C4-2B (cell line): Measurements from ENCODE around the gene ZNF445.

Source experiments
- CTCF ChIP-seq: fragments of 450-650 bp; conservative IDR thresholded peaks from 2 replicates; pipeline ENCODE4 v1.5.1; 2017; ENCODE audit warnings: mild to moderate bottlenecking
- ZFX ChIP-seq: fragments of 450-650 bp; IDR thresholded peaks from 2 replicates; pipeline ENCODE4 v1.6.1; 2017

DNA sequence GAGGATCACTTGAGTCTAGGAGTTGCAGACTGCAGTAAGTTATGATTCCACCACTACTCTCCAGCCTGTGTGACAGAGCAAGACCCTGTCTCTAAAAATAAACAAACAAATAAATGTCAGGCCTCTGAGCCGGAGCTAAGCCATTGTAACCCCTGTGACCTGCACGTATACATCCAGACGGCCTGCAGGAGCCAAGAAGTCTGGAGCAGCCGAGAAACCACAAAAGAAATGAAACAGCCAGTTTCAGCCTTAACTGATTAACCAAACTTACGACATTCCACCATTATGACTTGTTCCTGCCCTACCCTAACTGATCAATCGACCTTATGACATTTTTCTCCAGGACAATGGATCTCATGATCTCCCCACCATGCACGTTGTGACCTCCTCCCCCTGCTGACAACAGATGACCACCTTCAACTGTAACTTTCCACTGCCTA lies 45.0 kb upstream of the ZNF445 start:
- TF ChIP-seq CTCF (no peak), ZFX (no peak)
